Activated CD8-positive, alpha-beta memory T cell treated with anti-CD3 and anti-CD28 coated beads, Interleukin-2, amount 10 ng/mL, durations not matched to agents 7 days and 5 days (primary cell): ENCODE data around the gene ANKRD65. TPM values are rescaled to one million over a fixed set of nuclear protein-coding genes. Genes with fewer than 3 reads are reported as not detected.

Source experiments
- ATAC-seq: fragments of 150-1000 bp; cut with Tn5 transposase; one replicate; pipeline ENCODE4 v1.10.0; 2021; ENCODE audit warnings: moderate library complexity
- CTCF ChIA-PET: fragments of 350-600 bp; sonication (Branson Sonifier 250); formaldehyde crosslinking; loops from one replicate; lab custom pipeline; 2021; ENCODE audit warnings: antibody characterized with exemption; lab: Charles Lee
- DNase-seq: peaks from one replicate; pipeline ENCODE4 v3.0.0-alpha.2; 2020
- H3K27ac Mint-ChIP-seq: one replicate; pipeline ENCODE4 v1.8.0; 2021; ENCODE audit warnings: mild to moderate bottlenecking, mixed read lengths
- H3K27me3 Mint-ChIP-seq: one replicate; pipeline ENCODE4 v1.8.0; 2021; ENCODE audit warnings: mixed read lengths
- H3K36me3 Mint-ChIP-seq: one replicate; pipeline ENCODE4 v1.8.0; 2021; ENCODE audit warnings: mild to moderate bottlenecking, mixed read lengths
- H3K4me1 Mint-ChIP-seq: one replicate; pipeline ENCODE4 v1.8.0; 2021; ENCODE audit warnings: mixed read lengths
- H3K4me3 Mint-ChIP-seq: one replicate; pipeline ENCODE4 v1.8.0; 2021; ENCODE audit warnings: mild to moderate bottlenecking, moderate library complexity, mixed read lengths
- H3K9me3 Mint-ChIP-seq: one replicate; pipeline ENCODE4 v1.8.0; 2022; ENCODE audit warnings: low read depth, mixed read lengths
- total RNA-seq, 2 experiments: library from RNA; stranded (reverse); gene quantifications; one replicate each; pipeline ENCODE4 v1.2.3, GENCODE V29; 2021

Gene ANKRD65
- total RNA-seq, 2 experiments from 2014 or later: not detected

DNA sequence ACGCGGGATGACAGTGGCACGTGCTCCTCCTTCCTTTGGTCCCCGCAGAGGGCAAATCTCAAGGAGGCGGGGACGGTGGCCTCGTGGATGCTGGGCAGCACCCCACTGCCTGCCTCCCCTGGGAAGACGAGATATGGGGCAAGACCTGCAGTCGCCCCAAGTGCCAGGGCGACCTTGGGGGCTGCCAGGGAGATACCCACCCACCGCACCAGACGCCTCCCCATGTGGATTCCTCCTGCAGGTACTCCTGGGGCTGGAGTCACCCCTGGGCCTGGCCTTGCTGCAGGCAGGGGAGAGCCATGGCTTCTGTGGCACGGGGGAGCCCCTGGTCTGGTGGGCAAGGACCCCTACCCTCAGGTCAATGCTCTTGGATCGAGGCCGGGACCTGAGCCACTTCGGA lies 40.2 kb downstream of the ANKRD65 start:
- no peaks in the 10 kb centered on the region for H3K9me3 Mint-ChIP-seq
- no peak overlapping the region for H3K27ac Mint-ChIP-seq
- H3K4me1 Mint-ChIP-seq: peaks cover 8% of the 10 kb centered on the region
- CTCF ChIA-PET: no interaction called here
- ATAC-seq (no peak), DNase-seq (no peak)
- H3K27me3 Mint-ChIP-seq: no peaks in the 10 kb centered on the region
- no peak overlapping the region for H3K4me3 Mint-ChIP-seq
- H3K36me3 Mint-ChIP-seq: peaks cover 1% of the 10 kb centered on the region

DNA sequence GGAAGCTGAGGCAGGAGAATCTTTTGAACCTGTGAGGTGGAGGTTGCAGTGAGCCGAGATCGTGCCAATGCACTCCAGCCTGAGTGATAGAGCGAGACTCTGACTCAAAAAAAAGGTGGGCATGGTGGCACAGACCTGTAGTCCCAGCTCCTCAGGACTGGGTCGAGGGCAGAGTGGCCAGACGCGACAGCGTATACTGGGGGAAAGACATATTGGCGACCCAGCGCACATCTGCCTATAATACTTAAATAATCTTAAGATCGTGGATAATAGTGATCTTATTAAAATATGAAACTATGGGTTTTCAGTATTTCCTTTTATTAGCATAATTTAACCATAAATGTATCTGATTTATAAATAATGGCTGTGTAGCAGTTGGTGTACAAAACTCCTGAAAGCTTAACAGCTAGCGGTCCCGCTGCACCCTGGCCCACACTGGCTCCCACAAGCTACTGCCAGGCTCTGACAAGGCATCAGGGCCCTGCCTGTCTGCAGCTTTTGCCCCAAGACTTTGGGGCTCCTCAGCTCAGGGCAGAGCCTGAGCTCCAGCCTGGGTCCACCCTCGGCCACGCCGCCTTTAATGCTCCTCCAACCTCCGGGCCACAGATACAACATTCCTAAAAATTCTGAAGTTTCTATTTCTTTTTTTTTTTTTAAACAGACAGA lies 43.4 kb downstream of the ANKRD65 start:
- CTCF ChIA-PET: interaction anchor here (0.7 to 2.3 kb wide), 3 partner anchors 11 to 714 kb away, joined by 3 to 7 read pairs (median 4); partner anchors contain the start of gene CCNL2
- H3K27ac Mint-ChIP-seq: no peak overlapping the region
- no peaks in the 10 kb centered on the region for H3K9me3 Mint-ChIP-seq
- no peak overlapping the region for H3K4me3 Mint-ChIP-seq
- peaks cover 7% of the 10 kb centered on the region for H3K36me3 Mint-ChIP-seq
- peaks cover 25% of the 10 kb centered on the region for H3K4me1 Mint-ChIP-seq
- no peaks in the 10 kb centered on the region for H3K27me3 Mint-ChIP-seq
- DNase-seq: no peak
- no peak for ATAC-seq

DNA sequence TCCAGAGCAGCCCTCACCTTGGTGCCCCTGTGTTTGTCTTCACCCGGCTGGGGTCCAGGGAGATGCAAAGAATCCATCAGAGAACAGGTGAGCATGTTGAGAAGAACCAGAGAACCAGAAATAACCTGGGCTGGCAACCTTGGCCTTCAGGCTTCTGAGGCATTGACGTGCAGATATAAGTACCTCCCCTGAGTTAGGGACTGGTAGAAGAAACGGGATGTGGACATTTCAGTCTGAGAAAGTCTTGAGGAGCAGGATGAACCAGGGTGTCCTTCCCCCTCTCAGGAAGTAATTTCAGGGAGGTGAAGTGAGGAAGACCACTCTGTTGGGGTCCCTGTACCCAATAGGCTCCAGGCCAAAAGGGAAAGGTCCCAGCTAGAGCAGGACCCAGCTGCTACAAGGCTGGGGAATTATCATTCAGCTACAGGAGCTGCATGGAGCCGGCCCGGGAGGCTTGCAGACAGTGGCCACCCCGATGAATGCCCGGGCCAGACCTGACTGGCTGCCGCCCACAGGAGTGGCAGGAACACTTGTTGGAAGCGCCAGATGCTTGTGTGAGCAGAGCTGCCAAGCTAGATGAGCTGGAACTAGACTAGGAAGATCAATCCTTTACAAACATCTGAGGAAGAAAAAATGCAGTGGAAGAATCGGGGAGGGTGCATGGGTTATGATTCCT lies 44.4 kb downstream of the ANKRD65 start:
- Mint-ChIP-seq H3K27ac (peak overlapping the region; percentile 78), H3K4me1 (peaks cover 32% of the 10 kb centered on the region), H3K9me3 (no peaks in the 10 kb centered on the region), H3K36me3 (peaks cover 7% of the 10 kb centered on the region), H3K4me3 (peak overlapping the region; percentile 84), H3K27me3 (no peaks in the 10 kb centered on the region)
- CTCF ChIA-PET: interaction anchor here (1.6 to 2.3 kb wide), 2 partner anchors 12 to 23 kb away, joined by 4 to 7 read pairs; partner anchors contain the start of gene CCNL2
- DNase-seq (no peak), ATAC-seq (no peak)

DNA sequence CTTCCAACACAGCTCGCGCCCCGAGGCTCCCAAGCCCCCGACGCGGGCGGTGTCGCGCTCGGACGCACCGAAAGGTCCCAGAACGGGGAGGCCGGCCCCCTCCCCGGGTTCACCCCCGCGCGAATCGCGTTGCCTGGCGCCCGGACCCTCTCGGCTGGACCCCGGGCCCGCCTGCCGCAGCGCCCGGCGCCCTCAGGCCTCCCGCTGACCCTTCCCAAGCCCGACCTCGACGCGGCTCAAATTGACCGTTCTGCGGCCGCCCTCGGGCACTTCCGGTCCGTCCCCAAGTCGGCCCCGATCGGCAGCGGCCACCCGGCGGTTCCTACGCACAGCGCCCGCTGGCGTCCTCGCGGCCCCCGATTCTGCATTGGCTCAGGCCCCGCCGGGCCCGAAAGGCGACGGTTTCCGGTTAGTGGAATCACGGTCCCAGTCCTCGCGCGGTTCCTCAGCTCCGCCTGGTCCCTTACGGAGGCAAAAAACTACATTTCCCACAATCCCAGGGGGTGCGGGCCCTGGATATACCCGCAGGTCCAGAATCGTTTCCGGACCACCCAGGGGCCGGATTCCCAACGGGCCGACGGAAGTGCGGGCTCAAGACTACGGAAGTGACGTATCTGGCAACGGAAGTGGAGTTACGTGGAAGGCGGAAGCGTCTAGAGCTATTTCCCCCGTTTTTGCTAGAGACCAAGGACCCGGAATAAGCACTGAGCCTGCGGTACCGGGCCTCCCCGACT lies 46.0 kb downstream of the ANKRD65 start, which contains the start of gene AURKAIP1:
AURKAIP1 (minus strand) TSS at position 279 of the 734 bp plus-strand sequence. CDS start 451 bp downstream, outside the sequence.
- peak within 1 kb of the TSS; percentile 96 for H3K27ac Mint-ChIP-seq
- ATAC-seq: peak; percentile 87
- peak within 1 kb of the TSS; percentile 84 for H3K4me3 Mint-ChIP-seq
- CTCF ChIA-PET: interaction anchor here (0.6 to 3.5 kb wide), 17 partner anchors 10 to 524 kb away, joined by 3 to 41 read pairs (median 4); partner anchors contain the start of genes CCNL2, DVL1, MRPL20 and MXRA8
- H3K27me3 Mint-ChIP-seq: no peaks in the 10 kb centered on the region
- no peaks in the 10 kb centered on the region for H3K9me3 Mint-ChIP-seq
- H3K4me1 Mint-ChIP-seq: peaks cover 42% of the 10 kb centered on the region
- peak; percentile 99 for DNase-seq
- H3K36me3 Mint-ChIP-seq: peaks cover 7% of the 10 kb centered on the region

DNA sequence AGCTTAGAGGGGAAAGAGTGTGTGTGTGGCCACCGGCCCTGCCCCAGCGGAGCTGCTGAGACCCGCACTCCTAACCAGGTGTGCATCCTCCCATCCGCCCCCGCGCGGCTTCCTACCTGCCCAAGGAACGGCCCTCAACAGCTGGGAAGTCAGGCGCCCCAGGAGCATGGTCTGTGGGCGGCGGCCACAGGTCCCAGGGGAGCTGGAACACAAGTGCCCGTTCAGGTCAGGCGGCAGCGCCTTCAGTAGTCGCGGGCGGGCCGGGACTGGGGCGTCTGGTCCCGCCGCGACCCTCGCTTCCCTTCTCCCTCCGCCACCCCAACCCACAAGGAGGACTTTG lies 46.5 kb downstream of the ANKRD65 start:
- Mint-ChIP-seq H3K4me1 (peaks cover 42% of the 10 kb centered on the region), H3K9me3 (no peaks in the 10 kb centered on the region), H3K4me3 (peak overlapping the region; percentile 84), H3K36me3 (peaks cover 7% of the 10 kb centered on the region), H3K27ac (peak overlapping the region; percentile 96), H3K27me3 (no peaks in the 10 kb centered on the region)
- ATAC-seq (no peak), DNase-seq (no peak)
- CTCF ChIA-PET: interaction anchor here (0.9 to 3.5 kb wide), 14 partner anchors 11 to 316 kb away, joined by 3 to 41 read pairs (median 4); partner anchors contain the start of genes CCNL2, DVL1 and MXRA8

DNA sequence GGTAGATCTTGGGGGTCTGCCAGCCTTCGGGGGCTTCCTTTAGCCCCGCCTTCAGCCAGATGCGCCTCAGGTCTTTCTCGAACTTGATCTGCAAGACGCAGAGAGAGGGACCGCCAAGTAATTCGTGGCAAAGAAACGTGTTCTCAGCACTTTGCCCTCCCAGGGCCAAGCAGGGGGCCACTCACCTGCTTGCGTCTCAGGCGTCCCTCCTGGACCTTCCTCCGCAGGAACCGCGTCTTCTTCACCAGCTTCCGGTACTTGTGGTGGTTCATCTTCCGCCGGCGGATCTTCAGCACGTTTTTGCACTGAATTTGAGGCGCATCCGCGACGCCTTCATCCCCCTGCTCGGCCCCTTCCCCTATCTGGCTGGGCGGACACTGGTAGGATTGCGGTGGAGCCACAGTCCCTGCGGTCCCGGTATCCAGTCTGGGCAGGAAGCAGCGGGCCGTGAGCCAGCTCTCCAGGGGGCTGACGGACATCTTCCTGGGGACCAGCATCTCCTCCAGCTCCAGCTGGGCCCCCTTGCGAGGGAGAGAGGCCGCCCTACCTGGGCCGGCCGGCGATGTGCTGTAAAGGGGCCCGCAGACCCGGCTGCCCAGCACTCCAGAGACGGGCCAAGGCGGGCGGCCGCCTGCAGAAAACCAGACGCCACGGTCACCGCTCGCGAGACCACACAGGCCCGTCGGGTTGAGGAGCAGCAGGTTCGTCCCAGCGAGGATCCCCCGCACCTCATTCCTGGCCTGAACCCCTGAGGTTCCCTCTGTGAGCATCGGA lies 47.1 kb downstream of the ANKRD65 start:
- H3K4me1 Mint-ChIP-seq: peaks cover 42% of the 10 kb centered on the region
- no peaks in the 10 kb centered on the region for H3K9me3 Mint-ChIP-seq
- no peak for ATAC-seq
- H3K36me3 Mint-ChIP-seq: peaks cover 7% of the 10 kb centered on the region
- peak overlapping the region; percentile 96 for H3K27ac Mint-ChIP-seq
- no peaks in the 10 kb centered on the region for H3K27me3 Mint-ChIP-seq
- no peak for DNase-seq
- H3K4me3 Mint-ChIP-seq: peak overlapping the region; percentile 84
- CTCF ChIA-PET: interaction anchor here (1.4 to 3.5 kb wide), 8 partner anchors 13 to 305 kb away, joined by 3 to 41 read pairs (median 5); partner anchors contain the start of genes CCNL2, DVL1 and MXRA8

DNA sequence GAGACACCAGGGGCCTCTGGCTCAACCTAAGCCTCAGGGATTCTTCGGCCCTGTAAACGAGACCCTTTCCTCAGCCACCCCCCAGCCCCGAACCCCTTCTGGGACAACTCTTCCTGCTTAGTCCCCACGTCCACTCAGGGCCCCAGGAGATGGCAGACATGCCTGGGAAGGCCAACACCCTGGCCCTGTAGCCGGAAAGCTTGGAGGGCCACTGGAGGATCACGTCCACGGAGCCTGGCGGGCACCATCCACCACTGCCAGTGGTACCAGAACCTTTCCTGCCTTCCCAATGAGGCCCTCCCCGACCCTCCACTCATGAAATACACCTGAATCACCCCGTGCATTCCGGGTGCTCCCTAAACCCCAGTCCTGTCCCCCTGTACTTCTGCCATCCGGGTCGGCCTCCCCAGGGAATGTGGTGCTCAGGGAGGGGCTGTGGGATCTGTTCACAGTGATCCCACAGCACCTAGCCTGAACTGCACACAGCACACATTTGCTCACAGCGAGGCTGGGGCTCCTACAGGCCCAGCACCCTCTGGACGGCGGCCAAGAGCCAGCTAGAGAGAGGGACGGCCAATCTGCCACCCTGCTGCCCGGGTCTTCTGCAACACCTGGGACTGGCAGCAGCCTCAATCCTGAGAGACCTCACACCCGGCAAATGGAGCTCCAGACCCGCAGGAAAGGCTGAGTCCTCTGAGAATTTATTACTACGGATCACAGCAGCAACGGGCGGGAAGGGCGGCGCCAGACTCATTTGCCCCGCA lies 47.8 kb downstream of the ANKRD65 start:
- CTCF ChIA-PET: interaction anchor here (1.0 to 5.8 kb wide), 12 partner anchors 14 to 251 kb away, joined by 3 to 42 read pairs (median 10); partner anchors contain the start of genes CCNL2, DVL1 and MXRA8
- Mint-ChIP-seq H3K4me3 (peak overlapping the region; percentile 84), H3K27me3 (no peaks in the 10 kb centered on the region), H3K4me1 (peaks cover 42% of the 10 kb centered on the region), H3K9me3 (no peaks in the 10 kb centered on the region), H3K27ac (peak overlapping the region; percentile 67), H3K36me3 (peaks cover 7% of the 10 kb centered on the region)
- ATAC-seq (no peak), DNase-seq (no peak)

DNA sequence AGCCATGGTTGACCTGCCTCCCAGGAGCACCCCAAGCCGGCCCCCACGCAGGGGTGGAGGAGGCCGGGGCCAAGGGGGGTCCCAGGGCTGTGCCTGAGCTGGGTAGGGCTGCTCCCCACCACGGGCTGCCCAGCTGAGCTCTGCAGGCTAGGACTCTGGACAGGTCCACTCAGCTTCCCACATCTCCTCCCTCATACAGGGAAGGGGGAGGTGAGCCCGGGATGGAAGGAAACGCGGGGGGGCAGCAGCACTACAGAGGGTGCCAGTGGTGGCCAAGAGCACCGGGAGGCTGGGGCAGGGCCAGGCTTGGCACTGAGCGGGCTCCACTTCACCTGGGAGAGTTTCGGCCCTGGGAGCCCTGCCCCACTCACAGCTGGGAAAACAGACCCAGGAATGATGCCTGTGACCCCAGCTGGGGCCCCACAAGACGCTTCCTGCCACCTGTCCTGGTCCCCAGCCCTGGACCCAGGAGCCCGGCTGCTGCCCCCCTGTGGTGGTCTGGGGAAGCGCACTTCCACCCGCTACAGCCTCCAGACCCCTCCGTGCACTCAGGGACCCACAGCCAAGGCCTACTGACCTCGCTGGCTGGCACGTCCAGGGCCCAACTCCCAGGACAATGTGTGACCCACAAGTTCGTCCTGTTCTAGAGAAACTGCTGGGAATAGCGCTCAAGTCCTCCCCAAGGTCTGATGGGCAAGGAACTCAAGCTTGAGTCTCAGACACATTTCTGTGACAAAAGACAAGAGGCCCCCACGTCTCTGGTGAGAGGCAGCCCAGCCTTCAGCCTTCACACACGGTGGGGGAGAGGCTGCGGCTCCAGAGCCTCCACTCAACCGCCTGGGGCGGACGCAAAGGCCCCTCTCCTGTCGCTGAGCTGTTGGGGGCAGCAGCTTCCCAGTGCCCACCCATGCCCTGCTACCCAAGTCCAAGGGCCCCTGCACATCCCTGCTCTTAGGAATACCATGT lies 49.0 kb downstream of the ANKRD65 start:
- CTCF ChIA-PET: interaction anchor here (0.6 to 5.8 kb wide), 33 partner anchors 9 to 537 kb away, joined by 3 to 42 read pairs (median 4); partner anchors contain the start of genes CCNL2, DVL1, MIB2 and MXRA8
- Mint-ChIP-seq H3K9me3 (no peaks in the 10 kb centered on the region), H3K4me3 (peak overlapping the region; percentile 30), H3K36me3 (peaks cover 7% of the 10 kb centered on the region), H3K4me1 (peaks cover 42% of the 10 kb centered on the region), H3K27ac (peak overlapping the region; percentile 65), H3K27me3 (no peaks in the 10 kb centered on the region)
- peak; percentile 40 for ATAC-seq
- peak; percentile 87 for DNase-seq

DNA sequence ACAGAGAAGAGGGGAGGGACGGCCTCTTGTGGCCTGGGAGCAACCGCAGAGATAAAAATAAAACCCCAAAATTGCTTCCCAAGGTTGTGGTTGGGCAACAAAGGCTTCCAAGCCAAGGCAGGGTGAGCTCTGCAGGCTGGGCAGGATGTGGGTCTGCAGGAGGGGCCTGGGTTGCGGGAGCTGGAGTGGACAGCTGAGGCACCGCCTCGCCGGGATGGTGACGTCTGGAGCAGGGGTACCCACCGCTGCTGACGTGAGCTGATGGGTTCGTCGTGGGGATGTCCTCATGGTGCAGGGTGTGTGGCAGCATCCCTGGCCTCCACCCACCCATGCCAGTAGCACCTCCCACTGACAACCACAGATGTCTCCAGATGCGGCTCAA lies 49.7 kb downstream of the ANKRD65 start:
- Mint-ChIP-seq H3K9me3 (no peaks in the 10 kb centered on the region), H3K4me1 (peaks cover 38% of the 10 kb centered on the region), H3K36me3 (peaks cover 7% of the 10 kb centered on the region), H3K27ac (peak overlapping the region; percentile 50), H3K4me3 (peak overlapping the region; percentile 7), H3K27me3 (no peaks in the 10 kb centered on the region)
- CTCF ChIA-PET: interaction anchor here (0.5 to 5.8 kb wide), 27 partner anchors 8 to 537 kb away, joined by 3 to 42 read pairs (median 3); partner anchors contain the start of genes CCNL2, MIB2 and MXRA8
- ATAC-seq (peak; percentile 24), DNase-seq (peak; percentile 87)

DNA sequence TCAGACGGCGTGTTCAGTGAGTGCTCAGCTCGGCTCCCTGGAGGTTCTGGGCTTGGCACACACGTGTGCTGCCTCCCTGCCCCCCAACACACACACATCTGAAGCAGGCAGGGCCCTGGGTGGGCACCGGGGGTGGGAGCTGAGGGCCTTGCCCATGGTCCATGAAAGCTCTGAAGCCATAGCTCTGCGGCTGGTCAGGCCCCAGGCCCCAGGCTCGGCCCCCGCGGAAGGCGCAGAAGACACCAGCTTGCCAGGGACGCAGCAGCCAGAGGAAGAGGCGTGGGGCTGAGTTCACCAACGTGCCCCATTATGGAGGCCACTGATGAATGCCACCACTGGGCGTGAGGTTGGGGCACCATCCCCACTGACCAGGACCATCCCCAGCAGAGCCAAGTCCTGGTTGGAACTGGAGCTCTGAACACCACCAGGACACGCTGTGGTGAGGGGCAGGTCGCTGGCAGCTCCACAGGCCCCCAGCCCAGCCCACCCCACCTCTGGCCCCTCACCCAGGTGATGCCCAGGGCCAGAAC lies 50.2 kb downstream of the ANKRD65 start:
- H3K27ac Mint-ChIP-seq: no peak overlapping the region
- CTCF ChIA-PET: interaction anchor here (0.5 to 5.8 kb wide), 16 partner anchors 11 to 352 kb away, joined by 3 to 42 read pairs (median 6); partner anchors contain the start of genes CCNL2 and MXRA8
- ATAC-seq: no peak
- H3K4me3 Mint-ChIP-seq: no peak overlapping the region
- no peaks in the 10 kb centered on the region for H3K9me3 Mint-ChIP-seq
- DNase-seq: no peak
- peaks cover 34% of the 10 kb centered on the region for H3K4me1 Mint-ChIP-seq
- peaks cover 7% of the 10 kb centered on the region for H3K36me3 Mint-ChIP-seq
- no peaks in the 10 kb centered on the region for H3K27me3 Mint-ChIP-seq
